HFFc6 (cell line): ENCODE data around the gene HELZ. TPM values are rescaled to one million over a fixed set of nuclear protein-coding genes. Genes with fewer than 3 reads are reported as not detected.
"Not testable (repeated sequence)": the region's sequence is repeated elsewhere in the genome, so short reads cannot be mapped to it uniquely, and the experiment has no call there.

Source experiments
- DNase-seq: peaks from one replicate; pipeline ENCODE4 v3.0.0-alpha.2; 2018
- H3K27ac Mint-ChIP-seq: 2 replicates; pipeline ENCODE4 v1.8.0; 2020; ENCODE audit warnings: mild to moderate bottlenecking, mixed read lengths
- H3K27me3 Mint-ChIP-seq: 2 replicates; pipeline ENCODE4 v1.8.0; 2021; ENCODE audit warnings: mild to moderate bottlenecking, moderate library complexity, mixed read lengths; ENCODE audit not compliant: insufficient read depth
- H3K36me3 Mint-ChIP-seq: 2 replicates; pipeline ENCODE4 v1.8.0; 2021; ENCODE audit warnings: low read depth, mixed read lengths
- H3K4me1 Mint-ChIP-seq: 2 replicates; pipeline ENCODE4 v1.8.0; 2020; ENCODE audit warnings: low read depth, mixed read lengths
- H3K4me3 Mint-ChIP-seq: 2 replicates; pipeline ENCODE4 v1.8.0; 2020; ENCODE audit warnings: mild to moderate bottlenecking, moderate library complexity, mixed read lengths
- H3K9me3 Mint-ChIP-seq: 2 replicates; pipeline ENCODE4 v1.8.0; 2020; ENCODE audit warnings: mild to moderate bottlenecking, mixed read lengths
- CTCF ChIP-seq: fragments of 200-600 bp; sonication (generic); IDR thresholded peaks from 2 replicates; pipeline ENCODE4 v1.5.0; 2021; ENCODE audit warnings: antibody characterized with exemption, mild to moderate bottlenecking
- total RNA-seq, 6 experiments: library from RNA; stranded (reverse); fragmentation: NEBNext Ultra II Directional; extraction: Animal tissue kit (Norgen Biotek cat#: 25700); gene quantifications; 2 replicates in 1 of 6; 3 replicates in 5 of 6; pipeline ENCODE4 v1.2.3, GENCODE V29; 2021

HELZ gene
- total RNA-seq, 6 experiments from 2014 or later = 36.0 to 46.2 (median 38.4) TPM

GRCh38 chr17:67041531-67041930 is 203.5 kb downstream of the HELZ start:
- H3K27ac Mint-ChIP-seq = no peak overlapping the region
- no peak for TF ChIP-seq CTCF
- H3K9me3 Mint-ChIP-seq = no peaks in the 10 kb centered on the region; the same call in 1 of the 2 replicates
- H3K4me3 Mint-ChIP-seq = no peak overlapping the region
- H3K27me3 Mint-ChIP-seq = peaks cover 20% of the 10 kb centered on the region
- no peak for DNase-seq
- H3K4me1 Mint-ChIP-seq = no peaks in the 10 kb centered on the region
- H3K36me3 Mint-ChIP-seq = no peaks in the 10 kb centered on the region

- H3K4me3 Mint-ChIP-seq, H3K27ac Mint-ChIP-seq, DNase-seq, H3K9me3 Mint-ChIP-seq, H3K4me1 Mint-ChIP-seq, H3K36me3 Mint-ChIP-seq: not testable (repeated sequence)
- peaks cover 17% of the 10 kb centered on the region for H3K27me3 Mint-ChIP-seq
Observed at GRCh38 chr17:67041119-67041518, 203.9 kb downstream of the HELZ start.

- Mint-ChIP-seq H3K36me3 (no peaks in the 10 kb centered on the region), H3K9me3 (no peaks in the 10 kb centered on the region; the same call in none of the 2 replicates), H3K27ac (no peak overlapping the region), H3K27me3 (peaks cover 16% of the 10 kb centered on the region), H3K4me1 (no peaks in the 10 kb centered on the region), H3K4me3 (no peak overlapping the region)
- TF ChIP-seq CTCF = no peak
- no peak for DNase-seq
Observed at GRCh38 chr17:67040652-67041051, 204.3 kb downstream of the HELZ start.

- no peak for TF ChIP-seq CTCF
- Mint-ChIP-seq H3K36me3 (no peaks in the 10 kb centered on the region), H3K4me1 (no peaks in the 10 kb centered on the region), H3K9me3 (no peaks in the 10 kb centered on the region; the same call in none of the 2 replicates), H3K27me3 (peaks cover 25% of the 10 kb centered on the region), H3K27ac (no peak overlapping the region), H3K4me3 (no peak overlapping the region)
- DNase-seq = no peak
Observed at GRCh38 chr17:67038861-67039365, 206.1 kb downstream of the HELZ start.

GRCh38 chr17:67035131-67036083 is 209.6 kb downstream of the HELZ start:
- Mint-ChIP-seq H3K27me3 (peaks cover 31% of the 10 kb centered on the region), H3K4me1 (no peaks in the 10 kb centered on the region), H3K36me3 (no peaks in the 10 kb centered on the region), H3K4me3 (no peak overlapping the region), H3K27ac (no peak overlapping the region), H3K9me3 (no peaks in the 10 kb centered on the region; the same call in 1 of the 2 replicates)
- no peak for DNase-seq
- TF ChIP-seq CTCF = no peak

- H3K36me3 Mint-ChIP-seq = no peaks in the 10 kb centered on the region
- H3K27ac Mint-ChIP-seq = no peak overlapping the region
- H3K9me3 Mint-ChIP-seq = no peaks in the 10 kb centered on the region; the same call in 1 of the 2 replicates
- no peak for DNase-seq
- no peaks in the 10 kb centered on the region for H3K4me1 Mint-ChIP-seq
- H3K27me3 Mint-ChIP-seq = peaks cover 34% of the 10 kb centered on the region
- no peak overlapping the region for H3K4me3 Mint-ChIP-seq
- TF ChIP-seq CTCF = no peak
Observed at GRCh38 chr17:67033613-67034012, 211.4 kb downstream of the HELZ start.
